ENCODE results near the gene PLA2G2F.
A peak's percentile ranks its signal among the peaks of the same experiment; 100 is the strongest.

DNA sequence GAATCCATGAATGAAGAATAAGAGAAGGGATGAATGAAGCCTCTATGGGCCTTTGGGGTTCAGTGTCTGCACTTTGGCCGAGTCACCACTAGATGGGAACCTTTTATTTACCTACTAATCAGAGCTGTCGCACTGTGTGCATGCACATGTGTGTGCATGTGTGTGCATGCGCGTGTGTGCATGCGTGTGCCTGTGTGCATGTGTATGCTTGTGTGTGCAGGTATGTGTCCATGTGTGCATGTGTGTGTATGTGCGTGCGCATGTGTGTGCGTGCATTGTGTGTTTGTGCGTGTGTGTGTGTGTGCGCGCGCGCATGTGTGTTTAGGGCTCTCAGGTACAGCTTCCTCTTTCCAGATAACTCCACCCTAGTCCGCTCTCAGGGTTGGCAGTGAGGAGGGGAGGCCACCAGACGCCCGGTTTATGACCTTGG is 26.4 kb downstream of the PLA2G2F start:
- TF ChIP-seq, protein P1, sequence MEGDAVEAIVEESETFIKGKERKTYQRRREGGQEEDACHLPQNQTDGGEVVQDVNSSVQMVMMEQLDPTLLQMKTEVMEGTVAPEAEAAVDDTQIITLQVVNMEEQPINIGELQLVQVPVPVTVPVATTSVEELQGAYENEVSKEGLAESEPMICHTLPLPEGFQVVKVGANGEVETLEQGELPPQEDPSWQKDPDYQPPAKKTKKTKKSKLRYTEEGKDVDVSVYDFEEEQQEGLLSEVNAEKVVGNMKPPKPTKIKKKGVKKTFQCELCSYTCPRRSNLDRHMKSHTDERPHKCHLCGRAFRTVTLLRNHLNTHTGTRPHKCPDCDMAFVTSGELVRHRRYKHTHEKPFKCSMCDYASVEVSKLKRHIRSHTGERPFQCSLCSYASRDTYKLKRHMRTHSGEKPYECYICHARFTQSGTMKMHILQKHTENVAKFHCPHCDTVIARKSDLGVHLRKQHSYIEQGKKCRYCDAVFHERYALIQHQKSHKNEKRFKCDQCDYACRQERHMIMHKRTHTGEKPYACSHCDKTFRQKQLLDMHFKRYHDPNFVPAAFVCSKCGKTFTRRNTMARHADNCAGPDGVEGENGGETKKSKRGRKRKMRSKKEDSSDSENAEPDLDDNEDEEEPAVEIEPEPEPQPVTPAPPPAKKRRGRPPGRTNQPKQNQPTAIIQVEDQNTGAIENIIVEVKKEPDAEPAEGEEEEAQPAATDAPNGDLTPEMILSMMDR (conservative IDR thresholded peaks at IDR 0.05), result peak; percentile 64; the same call in 1 of the 2 replicates
- no peak for TF ChIP-seq EZH2 (IDR thresholded peaks at IDR 0.05; ENCODE audit: low read depth)

Measured in PC-9 (cell line).